Left renal pelvis (tissue), 4 donors: ENCODE results near the gene EHMT2. TPM values are rescaled to one million over a fixed set of nuclear protein-coding genes. Genes with fewer than 3 reads are reported as not detected.
"Not testable (repeated sequence)": the region's sequence is repeated elsewhere in the genome, so short reads cannot be mapped to it uniquely, and the experiment has no call there.

Source experiments
- DNase-seq, 4 donors: peaks; one replicate each; pipeline ENCODE4 v3.0.0-alpha.2; 2013; ENCODE audit warnings: low read depth in 4 of 4, low spot score in 3 of 4
- polyA plus RNA-seq, 4 donors: library from polyadenylated mRNA; unstranded; fragments of 120-200 nt; gene quantifications; one replicate each; pipeline ENCODE4 v1.2.1, GENCODE V29; 2013; ENCODE audit not compliant: insufficient read length in 4 of 4

Gene EHMT2
- polyA plus RNA-seq, 4 donors: 69.0 to 99.0 (median 77.6) TPM

DNA sequence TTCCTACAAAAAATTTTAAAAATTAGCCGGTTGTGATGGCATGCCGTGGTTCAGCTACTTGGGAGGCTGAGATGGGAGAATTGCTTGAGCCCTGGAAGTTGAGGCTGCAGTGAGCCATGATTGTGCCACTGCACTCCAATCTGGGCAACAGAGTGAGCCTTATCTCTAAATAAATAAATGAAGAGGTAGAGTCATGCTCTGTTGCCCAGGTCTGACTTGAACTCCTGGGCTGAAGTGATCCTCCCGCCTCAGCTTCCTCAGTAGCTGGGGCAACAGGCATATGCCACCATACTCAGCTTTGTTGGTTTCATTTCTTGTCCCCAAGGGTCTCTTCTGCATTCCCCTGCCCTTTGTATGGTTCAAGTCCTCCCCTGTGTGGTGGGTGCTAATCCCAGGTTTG is 53.0 kb downstream of the EHMT2 start:
- no peak for DNase-seq

DNA sequence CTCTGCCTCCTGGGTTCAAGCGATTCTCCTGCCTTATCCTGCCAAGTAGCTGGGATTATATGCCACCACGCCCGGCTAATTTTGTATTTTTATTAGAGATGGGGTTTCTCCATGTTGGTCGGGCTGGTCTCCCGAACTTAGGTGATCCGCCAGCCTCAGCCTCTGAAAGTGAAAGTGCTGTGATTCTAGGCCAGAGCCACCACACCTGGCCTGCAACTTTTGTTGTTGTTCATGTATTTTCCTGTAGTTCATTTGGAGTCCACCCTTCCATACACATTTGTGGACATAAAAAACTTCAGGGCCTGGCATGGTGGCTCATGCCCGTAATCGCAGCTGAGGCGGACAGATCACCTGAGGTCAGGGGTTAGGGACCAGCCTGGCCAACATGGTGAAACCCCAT is 55.4 kb downstream of the EHMT2 start:
- no peak for DNase-seq

DNA sequence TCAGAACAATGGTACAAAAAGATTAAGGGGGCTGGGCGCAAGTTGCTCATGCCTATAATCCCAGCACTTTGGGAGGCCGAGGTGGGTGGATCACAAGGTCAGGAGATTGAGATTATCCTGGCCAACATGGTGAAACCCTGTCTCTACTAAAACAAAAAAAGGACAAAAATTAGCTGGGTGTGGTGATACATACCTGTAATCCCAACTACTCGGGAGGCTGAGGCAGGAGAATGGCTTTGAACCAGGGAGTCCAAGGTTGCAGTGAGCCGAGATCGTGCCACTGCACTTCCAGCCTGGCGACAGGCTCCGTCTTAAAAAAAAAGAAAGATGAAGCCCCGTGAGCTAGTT is 57.7 kb downstream of the EHMT2 start:
- not testable (repeated sequence) for DNase-seq

DNA sequence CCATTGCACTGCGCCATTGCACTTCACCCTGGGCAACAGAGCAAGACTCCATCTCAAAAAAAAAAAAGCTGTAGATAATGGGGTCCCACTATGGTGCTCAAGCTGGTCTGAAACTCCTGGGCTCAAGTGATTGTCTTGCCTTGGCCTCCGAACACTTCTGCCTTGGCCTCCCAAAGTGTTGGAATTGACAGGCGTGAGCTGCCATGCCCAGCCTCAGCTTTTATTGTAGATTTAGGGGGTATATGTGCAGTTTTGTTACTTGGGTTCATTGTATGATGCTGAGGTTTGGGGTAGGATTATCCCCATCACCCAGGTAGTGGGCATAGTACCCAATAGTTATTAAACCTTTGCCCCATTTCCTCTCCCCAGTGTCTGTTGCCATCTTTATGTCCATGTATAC is 58.5 kb downstream of the EHMT2 start:
- DNase-seq: no peak

DNA sequence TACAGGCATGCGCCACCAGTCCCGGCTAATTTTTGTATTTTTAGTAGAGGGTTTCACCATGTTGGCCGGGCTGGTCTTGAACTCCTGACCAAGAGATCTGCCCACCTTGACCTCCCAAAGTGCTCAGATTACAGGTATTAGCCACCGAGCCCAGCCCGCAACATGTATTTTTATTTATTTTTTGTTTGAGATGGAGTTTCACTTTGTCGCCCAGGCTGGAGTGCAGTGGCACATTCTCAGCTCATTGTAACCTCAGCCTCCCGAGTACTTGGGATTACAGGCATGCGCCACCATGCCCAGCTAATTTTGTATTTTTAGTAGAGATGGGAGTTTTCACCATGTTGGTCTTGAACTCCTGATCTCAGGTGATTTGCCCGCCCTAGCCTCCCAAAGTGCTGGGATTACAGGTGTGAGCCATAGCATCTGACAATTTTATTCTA is 59.4 kb downstream of the EHMT2 start:
- DNase-seq: not testable (repeated sequence)

DNA sequence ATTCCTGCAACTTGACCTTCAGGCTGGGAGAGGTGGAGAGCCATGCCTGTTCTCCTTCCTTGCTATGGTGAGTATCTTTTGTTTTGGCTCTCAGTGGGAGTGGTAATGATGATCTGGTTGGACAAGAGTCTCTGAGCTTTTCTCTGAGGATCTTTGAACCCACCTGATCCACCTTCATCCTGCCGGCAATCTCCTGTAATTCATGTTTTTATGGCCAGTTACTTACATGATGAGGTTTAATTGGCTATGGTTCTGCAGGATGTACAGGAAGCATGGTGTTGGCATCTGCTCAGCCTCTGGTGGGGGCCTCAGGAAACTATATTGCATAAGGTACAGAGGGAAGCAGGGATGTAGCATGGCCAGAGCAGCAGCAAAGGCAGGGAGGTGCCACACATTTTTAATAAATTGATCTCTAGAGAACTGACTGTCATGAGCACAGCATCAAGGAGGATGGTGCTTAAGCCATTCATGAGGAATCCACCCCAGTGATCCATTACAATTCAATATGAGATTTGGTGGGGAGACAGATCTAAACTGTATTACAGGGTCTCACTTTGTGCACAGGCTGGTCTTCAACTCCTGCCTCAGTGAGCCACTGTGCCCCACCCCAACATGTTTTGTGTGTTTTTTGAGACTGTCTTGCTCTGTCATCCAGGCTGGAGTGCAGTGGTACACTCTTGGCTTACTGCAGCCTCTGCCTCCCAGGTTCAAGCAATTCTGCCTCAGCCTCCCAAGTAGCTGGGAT is 60.0 kb downstream of the EHMT2 start:
- DNase-seq: no peak

DNA sequence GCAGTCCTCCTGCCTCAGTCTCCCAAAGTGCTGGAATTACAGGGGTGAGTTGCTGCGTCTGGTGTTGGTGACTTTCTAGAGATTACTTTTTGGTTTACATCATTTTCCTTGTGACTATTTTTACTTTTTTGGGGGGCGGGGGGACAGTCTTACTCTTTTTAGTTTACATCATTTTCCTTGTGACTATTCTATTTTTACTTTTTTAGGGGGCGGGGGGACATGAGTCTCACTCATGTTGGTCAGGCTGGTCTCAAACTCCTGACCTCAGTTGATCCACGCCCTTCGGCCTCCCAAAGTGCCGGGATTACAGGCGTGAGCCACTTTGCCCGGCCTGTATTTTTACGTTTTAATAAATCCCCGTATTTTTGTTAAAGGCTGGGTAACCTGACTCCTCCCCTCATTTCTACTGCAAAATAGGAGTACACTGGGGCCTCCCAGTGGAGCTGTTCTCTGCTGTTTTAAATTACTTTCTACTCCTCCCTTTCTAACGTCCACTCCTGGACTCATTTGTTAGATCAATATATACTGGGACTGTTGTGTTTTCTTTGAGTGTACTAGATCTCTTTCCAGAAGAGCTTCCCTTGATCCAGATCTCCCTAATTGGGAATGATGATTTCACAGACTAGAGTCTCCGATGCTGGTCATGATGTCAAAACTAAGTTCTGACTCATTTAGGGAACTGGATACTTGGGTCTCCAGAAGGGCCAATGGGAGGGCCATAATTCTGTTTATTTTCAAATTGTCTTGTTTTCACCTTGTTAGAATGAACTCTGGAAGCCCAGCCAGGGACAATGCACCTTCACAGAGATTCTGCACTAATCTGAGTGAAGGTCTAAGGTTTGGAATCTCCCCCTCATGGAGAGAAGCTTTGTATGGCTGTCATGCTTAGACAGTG is 60.8 kb downstream of the EHMT2 start:
- DNase-seq: no peak

DNA sequence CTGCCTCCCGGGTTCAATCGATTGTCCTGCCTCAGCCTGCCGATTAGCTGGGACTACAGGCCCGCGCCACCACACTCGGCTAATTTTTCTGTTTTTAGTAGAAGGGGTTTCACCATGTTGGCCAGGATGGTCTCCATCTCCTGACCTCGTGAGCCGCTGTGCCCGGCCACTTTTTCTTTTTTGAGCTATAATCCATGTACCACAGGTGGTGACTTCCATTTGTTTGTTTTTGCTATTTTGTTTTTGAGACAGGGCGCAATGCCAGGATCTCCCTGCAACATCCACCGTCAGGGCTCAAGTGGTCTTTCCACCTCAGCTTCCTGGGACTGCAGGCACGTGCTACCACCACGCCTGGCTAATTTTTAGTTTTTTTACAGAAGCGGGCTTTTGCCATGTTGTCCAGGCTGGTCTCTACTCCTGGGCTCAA is 61.4 kb downstream of the EHMT2 start:
- DNase-seq: no peak

DNA sequence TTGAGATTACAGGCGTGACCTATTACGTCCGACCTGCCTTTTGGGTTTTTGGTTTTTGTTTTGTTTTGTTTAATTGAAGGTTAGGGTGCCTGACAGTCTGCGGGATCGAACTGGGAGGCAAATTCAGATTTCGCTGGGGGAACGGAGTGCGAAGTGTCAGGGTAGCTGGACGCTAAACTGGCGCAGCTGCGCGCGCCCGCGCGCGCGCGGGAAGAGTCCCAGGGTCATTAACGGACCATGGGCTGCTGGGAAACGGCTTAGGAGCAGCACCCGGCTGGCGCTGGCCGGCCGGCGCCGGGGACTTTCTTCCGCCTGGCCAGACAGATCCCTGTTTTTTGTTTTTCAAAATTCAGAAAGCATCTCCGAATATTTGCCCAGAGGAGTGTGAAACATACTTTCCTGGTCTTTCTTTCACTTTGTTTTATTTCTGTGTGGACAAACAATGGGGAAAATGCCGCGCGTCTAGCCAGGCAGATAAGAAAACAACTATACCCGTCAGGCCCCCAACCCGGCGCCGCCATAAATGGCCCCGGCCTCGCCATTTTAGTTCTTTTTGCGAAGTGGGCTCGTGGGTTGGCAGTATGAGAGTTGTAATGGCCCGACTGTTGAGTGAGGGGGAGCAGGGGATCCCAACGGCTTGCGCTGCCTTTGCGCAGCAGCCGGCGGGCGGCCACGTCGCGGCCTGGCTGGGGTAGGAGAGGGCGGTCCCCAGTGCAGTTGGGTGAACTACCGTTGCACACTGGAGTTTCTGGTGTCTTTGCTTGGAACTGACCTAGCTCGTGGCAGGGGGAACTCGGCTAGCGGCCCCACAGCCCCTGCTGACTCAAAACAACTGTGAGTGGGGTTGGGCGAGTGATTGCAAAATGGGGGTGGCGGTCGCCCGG is 62.9 kb downstream of the EHMT2 start:
- DNase-seq: peak; percentile 82 to 86 (median 86)

DNA sequence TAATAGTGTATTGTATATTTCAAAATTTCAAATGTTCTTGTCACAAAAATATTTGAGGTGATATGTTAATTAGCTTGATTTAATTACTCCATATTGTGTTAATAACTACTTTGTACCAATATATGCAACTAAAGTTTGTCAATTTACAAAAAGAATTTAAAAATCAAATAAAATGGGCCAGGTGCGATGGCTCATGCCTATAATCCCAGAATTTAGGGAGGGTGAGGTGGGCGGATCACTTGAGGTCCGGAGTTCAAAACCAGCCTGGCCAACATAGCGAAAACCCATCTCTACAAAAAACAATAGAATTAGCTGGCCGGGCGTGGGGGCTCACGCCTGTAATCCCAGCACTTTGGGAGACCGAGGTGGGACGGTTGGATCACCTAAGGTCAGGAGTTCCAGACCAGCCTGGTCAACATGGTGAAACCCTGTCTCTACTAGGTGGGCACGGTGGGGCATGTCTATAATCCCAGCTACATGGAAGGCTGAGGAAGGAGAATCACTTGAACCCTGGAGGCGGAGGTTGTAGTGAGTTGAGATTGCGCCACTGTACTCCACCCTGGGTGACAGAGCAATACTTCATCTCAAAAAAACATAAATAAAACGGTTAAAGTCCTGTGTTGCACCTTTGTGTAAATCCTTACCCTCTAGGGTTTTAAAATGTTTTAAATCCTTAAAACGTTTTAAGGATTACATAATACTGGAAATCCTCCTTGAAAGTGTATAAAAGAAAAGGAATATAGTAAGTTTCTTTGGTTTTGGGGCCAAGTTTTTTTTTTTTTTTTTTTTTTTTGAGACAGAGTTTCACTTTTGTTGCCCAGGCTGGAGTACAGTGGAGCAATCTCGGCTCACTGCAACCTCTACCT is 65.9 kb downstream of the EHMT2 start:
- no peak for DNase-seq

DNA sequence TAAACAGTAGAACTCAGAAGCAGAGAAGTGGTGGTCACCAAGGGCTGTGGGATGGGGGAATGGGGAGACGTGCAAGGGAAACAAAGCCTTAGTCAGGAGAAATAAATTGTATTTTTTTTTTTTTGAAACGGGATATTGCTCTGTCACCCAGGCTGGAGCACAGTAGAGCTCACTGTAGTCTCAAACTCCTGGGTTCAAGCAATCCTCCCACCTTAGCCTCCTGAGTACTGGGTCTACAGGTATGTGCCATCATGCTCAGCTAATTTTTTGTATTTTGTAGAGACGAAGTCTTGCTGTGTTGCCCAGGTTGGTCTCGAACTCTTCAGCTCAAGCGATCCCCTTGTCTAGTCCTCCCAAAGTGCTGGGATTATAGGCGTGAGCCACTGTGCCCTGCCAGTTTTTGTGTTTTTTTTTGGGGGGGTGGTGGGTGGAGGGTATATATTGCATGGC is 66.6 kb downstream of the EHMT2 start:
- no peak for DNase-seq

Other genes with a start within 250 kb of the EHMT2 start
- gene BAG6, start 245.0 kb downstream of the EHMT2 start, polyA plus RNA-seq: 100 to 1,000 TPM; 186 to 278 (median 241) TPM
- 100 to 1,000 TPM in 2 of 4 donors, 10 to 100 TPM in 2; 10.1 to 106 (median 83.8) TPM for gene APOM, start 241.8 kb downstream of the EHMT2 start, polyA plus RNA-seq
- gene C6orf47, start 236.9 kb downstream of the EHMT2 start, polyA plus RNA-seq: 10 to 100 TPM; 15.8 to 21.1 (median 19.0) TPM
- gene GPANK1, start 232.7 kb downstream of the EHMT2 start, polyA plus RNA-seq: 10 to 100 TPM; 16.8 to 28.9 (median 24.9) TPM
- gene CSNK2B, start 231.6 kb downstream of the EHMT2 start, polyA plus RNA-seq: 100 to 1,000 TPM; 184 to 243 (median 239) TPM
- gene LY6G5B, start 227.7 kb downstream of the EHMT2 start, polyA plus RNA-seq: 10 to 100 TPM; 16.6 to 28.7 (median 20.9) TPM
- 1 to 10 TPM; 1.6 to 5.9 (median 2.6) TPM for gene LY6G5C, start 216.6 kb downstream of the EHMT2 start, polyA plus RNA-seq
- gene ABHD16A, start 194.4 kb downstream of the EHMT2 start, polyA plus RNA-seq: 10 to 100 TPM; 50.1 to 67.5 (median 55.9) TPM
- gene LY6G6F, start 190.8 kb downstream of the EHMT2 start, polyA plus RNA-seq: 1 to 10 TPM in 1 of 4 donors, under 1 TPM in 2, not detected in 1; 0.30 to 1.5 (median 0.52) TPM
- gene LY6G6D, start 182.3 kb downstream of the EHMT2 start, polyA plus RNA-seq: not detected
- under 1 TPM in 3 of 4 donors, not detected in 1; 0.45 to 0.74 (median 0.63) TPM for gene LY6G6C, start 176.0 kb downstream of the EHMT2 start, polyA plus RNA-seq
- gene MPIG6B, start 174.3 kb downstream of the EHMT2 start, polyA plus RNA-seq: 1 to 10 TPM; 1.1 to 2.9 (median 1.4) TPM
- gene DDAH2, start 168.4 kb downstream of the EHMT2 start, polyA plus RNA-seq: 100 to 1,000 TPM; 150 to 213 (median 182) TPM
- 100 to 1,000 TPM; 201 to 309 (median 278) TPM for gene CLIC1, start 161.2 kb downstream of the EHMT2 start, polyA plus RNA-seq
- 10 to 100 TPM; 14.2 to 51.0 (median 25.2) TPM for gene MSH5, start 157.7 kb downstream of the EHMT2 start, polyA plus RNA-seq
- gene SAPCD1, start 135.0 kb downstream of the EHMT2 start, polyA plus RNA-seq: 10 to 100 TPM in 2 of 4 donors, 1 to 10 TPM in 2; 2.7 to 13.0 (median 7.9) TPM
- gene VWA7, start 120.4 kb downstream of the EHMT2 start, polyA plus RNA-seq: 10 to 100 TPM in 1 of 4 donors, 1 to 10 TPM in 3; 1.5 to 11.1 (median 5.5) TPM
- 10 to 100 TPM; 42.7 to 67.9 (median 60.0) TPM for gene VARS1, start 101.9 kb downstream of the EHMT2 start, polyA plus RNA-seq
- gene LSM2, start 90.7 kb downstream of the EHMT2 start, polyA plus RNA-seq: 10 to 100 TPM; 71.4 to 84.9 (median 84.3) TPM
- 1 to 10 TPM; 3.1 to 4.4 (median 3.7) TPM for gene HSPA1L, start 82.4 kb downstream of the EHMT2 start, polyA plus RNA-seq
- 100 to 1,000 TPM in 3 of 4 donors, 10 to 100 TPM in 1; 88.1 to 159 (median 116) TPM for gene HSPA1A, start 82.2 kb downstream of the EHMT2 start, polyA plus RNA-seq
- gene HSPA1B, start 70.0 kb downstream of the EHMT2 start, polyA plus RNA-seq: 100 to 1,000 TPM; 111 to 507 (median 160) TPM
- 10 to 100 TPM; 23.9 to 77.5 (median 69.9) TPM for gene NEU1, start 34.9 kb downstream of the EHMT2 start, polyA plus RNA-seq
- 10 to 100 TPM in 3 of 4 donors, 1 to 10 TPM in 1; 2.4 to 53.4 (median 41.4) TPM for gene SLC44A4, start 18.7 kb downstream of the EHMT2 start, polyA plus RNA-seq
- gene ZBTB12, start 4.4 kb upstream of the EHMT2 start, polyA plus RNA-seq: 10 to 100 TPM; 17.7 to 28.9 (median 22.0) TPM
- 10 to 100 TPM in 1 of 4 donors, 1 to 10 TPM in 3; 3.1 to 12.4 (median 5.0) TPM for gene C2, start 30.0 kb upstream of the EHMT2 start, polyA plus RNA-seq
- 10 to 100 TPM in 1 of 4 donors, 1 to 10 TPM in 3; 4.6 to 13.0 (median 6.7) TPM for gene CFB, start 48.4 kb upstream of the EHMT2 start, polyA plus RNA-seq
- 10 to 100 TPM; 72.5 to 97.9 (median 84.9) TPM for gene NELFE, start 61.3 kb upstream of the EHMT2 start, polyA plus RNA-seq
- gene SKIC2, start 61.5 kb upstream of the EHMT2 start, polyA plus RNA-seq: 10 to 100 TPM; 33.1 to 51.5 (median 39.7) TPM
- 10 to 100 TPM; 22.6 to 37.5 (median 30.1) TPM for gene DXO, start 74.4 kb upstream of the EHMT2 start, polyA plus RNA-seq
- 10 to 100 TPM in 3 of 4 donors, 1 to 10 TPM in 1; 8.6 to 26.2 (median 15.2) TPM for gene C4A, start 84.4 kb upstream of the EHMT2 start, polyA plus RNA-seq
- gene C4B, start 117.1 kb upstream of the EHMT2 start, polyA plus RNA-seq: 10 to 100 TPM; 10.3 to 27.3 (median 16.0) TPM
- 1 to 10 TPM in 3 of 4 donors, under 1 TPM in 1; 0.76 to 1.4 (median 1.1) TPM for gene CYP21A2, start 140.7 kb upstream of the EHMT2 start, polyA plus RNA-seq
- 10 to 100 TPM in 2 of 4 donors, 1 to 10 TPM in 2; 4.6 to 98.0 (median 8.3) TPM for gene TNXB, start 211.6 kb upstream of the EHMT2 start, polyA plus RNA-seq
- 100 to 1,000 TPM in 1 of 4 donors, 10 to 100 TPM in 3; 82.5 to 114 (median 85.7) TPM for gene ATF6B, start 230.5 kb upstream of the EHMT2 start, polyA plus RNA-seq
- gene FKBPL, start 232.6 kb upstream of the EHMT2 start, polyA plus RNA-seq: 1 to 10 TPM; 6.0 to 8.3 (median 6.9) TPM